Testis (tissue), 2 donors: Measurements from ENCODE around the gene HBD.

Experiments used
- CTCF ChIP-seq, 3 experiments: fragments of 450-650 bp in 2 of 3; fragments of 200-600 bp in 1 of 3; sonication (generic) in 1 of 3; IDR thresholded peaks; one replicate each; pipeline ENCODE4 v1.5.1; 2016 to 2019; ENCODE audit warnings: antibody characterized with exemption in 3 of 3, mild to moderate bottlenecking in 2 of 3, moderate library complexity in 1 of 3
- POLR2A ChIP-seq: fragments of 450-650 bp; IDR thresholded peaks from one replicate; pipeline ENCODE4 v1.6.1; 2017; ENCODE audit warnings: antibody characterized with exemption, mild to moderate bottlenecking, moderate library complexity

GRCh38 chr11:5258543-5259262 is 24.4 kb upstream of the HBD start:
- TF ChIP-seq CTCF (IDR thresholded peaks at IDR 0.05) (no peak), POLR2A (no peak)
